Panc1 (cell line): ENCODE data around the gene CIB4. TPM values are rescaled to one million over a fixed set of nuclear protein-coding genes. Genes with fewer than 3 reads are reported as not detected.

ENCODE experiments used
- ATAC-seq: fragments of 200-7000 bp; cut with Tn5 transposase; 2 replicates; pipeline ENCODE4 v1.9.1; 2020; ENCODE audit warnings: mild to moderate bottlenecking, moderate library complexity
- BruUV-seq: library from RNA; stranded (reverse); fragments of 400-500 nt; replicated peaks from 2 replicates; lab custom pipeline; 2021; lab: Mats Ljungman, UMichigan
- CTCF ChIA-PET: fragments of 300-600 bp; sonication (Branson Sonifier 250); formaldehyde crosslinking; loops from one replicate; lab custom pipeline; 2022; ENCODE audit warnings: antibody characterized with exemption; lab: Charles Lee
- POLR2A ChIA-PET: fragments of 300-600 bp; sonication (Branson Sonifier 250); formaldehyde crosslinking; loops from one replicate; lab custom pipeline; 2022; ENCODE audit warnings: antibody characterized with exemption; lab: Charles Lee
- DNase-seq: peaks from one replicate; pipeline ENCODE4 v3.0.0-alpha.2; 2010; ENCODE audit warnings: low read depth, low spot score
- H3K27ac ChIP-seq: 2 replicates; pipeline ENCODE4 v1.5.1; 2011; ENCODE audit warnings: mild to moderate bottlenecking, low read length, inconsistent platforms
- H3K27me3 ChIP-seq: fragments of 200-500 bp; sonication (Bioruptor generic); 2 replicates; pipeline ENCODE4 v1.6.0; 2014; ENCODE audit warnings: low read length, inconsistent platforms; ENCODE audit not compliant: control insufficient read depth, insufficient read depth
- H3K36me3 ChIP-seq: fragments of 200-500 bp; sonication (Bioruptor generic); 2 replicates; pipeline ENCODE4 v1.5.1; 2014; ENCODE audit warnings: inconsistent platforms, mild to moderate bottlenecking, low read length, moderate library complexity; ENCODE audit not compliant: control insufficient read depth, insufficient read depth
- H3K4me1 ChIP-seq: 2 replicates; pipeline ENCODE4 v1.5.1; 2011; ENCODE audit warnings: inconsistent platforms, mild to moderate bottlenecking, low read length, moderate library complexity; ENCODE audit not compliant: control insufficient read depth, insufficient read depth
- H3K4me3 ChIP-seq, 2 experiments: 2 replicates each; pipeline ENCODE4 v1.5.1; 2011 to 2012; ENCODE audit warnings: low read depth in 2 of 2, low read length in 2 of 2, mild to moderate bottlenecking in 2 of 2, inconsistent platforms in 1 of 2, moderate library complexity in 1 of 2
- H3K9me3 ChIP-seq: fragments of 200-500 bp; sonication (Bioruptor generic); 2 replicates; pipeline ENCODE4 v1.5.1; 2014; ENCODE audit warnings: low read depth, mild to moderate bottlenecking, inconsistent platforms, low read length, moderate library complexity; ENCODE audit not compliant: control insufficient read depth, insufficient read depth
- POLR2AphosphoS5 ChIP-seq: IDR thresholded peaks from 2 replicates; pipeline ENCODE4 v1.6.1; 2012; ENCODE audit warnings: mild to moderate bottlenecking, low read depth, low read length, moderate library complexity
- SIN3A ChIP-seq: IDR thresholded peaks from 2 replicates; pipeline ENCODE4 v1.6.1; 2012; ENCODE audit warnings: low read depth, mild to moderate bottlenecking, low read length, moderate library complexity, borderline replicate concordance; ENCODE audit not compliant: insufficient read depth
- TCF7L2 ChIP-seq: IDR thresholded peaks from 2 replicates; pipeline ENCODE4 v1.6.1; 2011; ENCODE audit warnings: mild to moderate bottlenecking, low read depth, low read length, inconsistent platforms
- in situ Hi-C: cut with HindIII; loops from 2 replicates; pipeline ENCODE4 v1.10.0; 2016; ENCODE audit warnings: low sequenced_read_pairs, low pct_unique_long_range_greater_than_20kb
- intact Hi-C: fragments of 100-400 bp; cut with micrococcal nuclease; formaldehyde crosslinking; loops from one replicate; pipeline ENCODE4 v1.10.0; 2022; ENCODE audit not compliant: unreplicated experiment
- total RNA-seq: library from RNA; stranded (reverse); gene quantifications from one replicate; pipeline ENCODE4 v1.2.1, GENCODE V29; 2021; ENCODE audit not compliant: unreplicated experiment
- TF ChIP-seq, protein P1 (sequence below), 2 experiments: IDR thresholded peaks; 2 replicates each; pipeline ENCODE4 v1.6.1; 2011 to 2012; ENCODE audit warnings: low read depth in 2 of 2, control low read depth in 1 of 2, low read length in 1 of 2, mild to moderate bottlenecking in 1 of 2, moderate library complexity in 1 of 2; ENCODE audit not compliant: insufficient read depth in 1 of 2
- TF ChIP-seq, protein P2 (sequence below): fragments of 450-650 bp; IDR thresholded peaks from 2 replicates; pipeline ENCODE4 v1.5.1; 2017; ENCODE audit warnings: mild to moderate bottlenecking

CIB4 gene
- total RNA-seq, 1 experiment from 2014 or later = 0.33 TPM

DNA sequence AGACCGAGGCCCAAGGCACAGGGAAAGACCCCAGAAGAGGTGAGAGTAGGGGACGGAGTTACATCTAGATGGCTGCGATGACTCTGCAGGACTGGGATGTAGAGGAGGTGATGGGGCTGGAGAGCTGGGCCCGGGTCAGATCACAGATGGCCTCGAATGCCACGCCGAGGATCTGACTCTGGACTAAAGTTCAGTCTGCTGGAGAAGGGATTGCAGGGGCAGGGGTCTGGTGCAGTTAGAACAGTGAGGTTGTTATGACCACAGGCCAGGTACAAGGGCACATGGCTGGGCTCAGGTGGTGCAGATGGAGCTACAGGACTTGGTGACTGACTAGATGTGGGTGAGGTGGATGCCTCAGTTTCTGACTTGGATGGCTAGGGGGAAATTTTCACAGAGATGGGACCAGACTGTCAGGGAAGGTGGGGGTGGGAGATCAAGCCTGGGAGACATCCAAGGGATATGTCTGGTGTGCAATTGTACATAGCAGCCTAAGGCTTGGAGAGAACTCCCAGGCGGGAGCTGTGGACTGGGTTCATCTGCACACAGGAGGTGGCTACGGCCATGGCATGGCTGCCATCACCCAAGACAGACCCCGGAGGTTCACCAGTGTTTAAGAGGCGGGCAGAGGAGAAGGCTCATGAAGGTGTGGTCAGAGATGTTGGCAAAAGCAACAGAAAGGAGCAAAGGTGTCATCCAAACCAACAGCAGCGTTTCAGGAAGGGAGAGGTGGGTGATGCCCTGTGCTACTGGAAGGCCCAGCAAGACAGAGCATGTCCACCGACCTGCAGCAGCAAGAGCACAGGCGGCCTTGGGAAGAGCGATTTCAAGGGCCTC lies 66.9 kb downstream of the CIB4 start:
- POLR2A ChIA-PET = interaction anchor here (0.6 kb wide), 1 partner anchor 34 kb away, joined by 3 read pairs; no protein-coding TSS in a partner anchor
- in situ Hi-C loops = no loop called here
- DNase-seq (no peak), ATAC-seq (no peak)
- Histone ChIP-seq H3K27ac (no peak overlapping the region), H3K4me1 (no peaks in the 10 kb centered on the region; the same call in 1 of the 2 replicates), H3K27me3 (peaks cover 6% of the 10 kb centered on the region), H3K36me3 (no peaks in the 10 kb centered on the region), H3K4me3 (no peak overlapping the region), H3K9me3 (no peaks in the 10 kb centered on the region)
- intact Hi-C loops = loop anchor here (10.0 kb wide), 1 partner anchor 169 kb away; the partner anchor contains the start of gene DRC1
- no TSS peak for BruUV-seq
- CTCF ChIA-PET = interaction anchor here (0.6 to 0.7 kb wide), 2 partner anchors 22 to 151 kb away, joined by 5 to 14 read pairs; no protein-coding TSS in a partner anchor
- TF ChIP-seq, protein P1, sequence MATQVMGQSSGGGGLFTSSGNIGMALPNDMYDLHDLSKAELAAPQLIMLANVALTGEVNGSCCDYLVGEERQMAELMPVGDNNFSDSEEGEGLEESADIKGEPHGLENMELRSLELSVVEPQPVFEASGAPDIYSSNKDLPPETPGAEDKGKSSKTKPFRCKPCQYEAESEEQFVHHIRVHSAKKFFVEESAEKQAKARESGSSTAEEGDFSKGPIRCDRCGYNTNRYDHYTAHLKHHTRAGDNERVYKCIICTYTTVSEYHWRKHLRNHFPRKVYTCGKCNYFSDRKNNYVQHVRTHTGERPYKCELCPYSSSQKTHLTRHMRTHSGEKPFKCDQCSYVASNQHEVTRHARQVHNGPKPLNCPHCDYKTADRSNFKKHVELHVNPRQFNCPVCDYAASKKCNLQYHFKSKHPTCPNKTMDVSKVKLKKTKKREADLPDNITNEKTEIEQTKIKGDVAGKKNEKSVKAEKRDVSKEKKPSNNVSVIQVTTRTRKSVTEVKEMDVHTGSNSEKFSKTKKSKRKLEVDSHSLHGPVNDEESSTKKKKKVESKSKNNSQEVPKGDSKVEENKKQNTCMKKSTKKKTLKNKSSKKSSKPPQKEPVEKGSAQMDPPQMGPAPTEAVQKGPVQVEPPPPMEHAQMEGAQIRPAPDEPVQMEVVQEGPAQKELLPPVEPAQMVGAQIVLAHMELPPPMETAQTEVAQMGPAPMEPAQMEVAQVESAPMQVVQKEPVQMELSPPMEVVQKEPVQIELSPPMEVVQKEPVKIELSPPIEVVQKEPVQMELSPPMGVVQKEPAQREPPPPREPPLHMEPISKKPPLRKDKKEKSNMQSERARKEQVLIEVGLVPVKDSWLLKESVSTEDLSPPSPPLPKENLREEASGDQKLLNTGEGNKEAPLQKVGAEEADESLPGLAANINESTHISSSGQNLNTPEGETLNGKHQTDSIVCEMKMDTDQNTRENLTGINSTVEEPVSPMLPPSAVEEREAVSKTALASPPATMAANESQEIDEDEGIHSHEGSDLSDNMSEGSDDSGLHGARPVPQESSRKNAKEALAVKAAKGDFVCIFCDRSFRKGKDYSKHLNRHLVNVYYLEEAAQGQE (IDR thresholded peaks at IDR 0.05; ENCODE audit: insufficient read depth in 1 of 2, low read depth in 2 of 2, low read length in 1 of 2) = no peak
- TF ChIP-seq SIN3A (no peak), POLR2AphosphoS5 (no peak), TCF7L2 (no peak)
- TF ChIP-seq, protein P2, sequence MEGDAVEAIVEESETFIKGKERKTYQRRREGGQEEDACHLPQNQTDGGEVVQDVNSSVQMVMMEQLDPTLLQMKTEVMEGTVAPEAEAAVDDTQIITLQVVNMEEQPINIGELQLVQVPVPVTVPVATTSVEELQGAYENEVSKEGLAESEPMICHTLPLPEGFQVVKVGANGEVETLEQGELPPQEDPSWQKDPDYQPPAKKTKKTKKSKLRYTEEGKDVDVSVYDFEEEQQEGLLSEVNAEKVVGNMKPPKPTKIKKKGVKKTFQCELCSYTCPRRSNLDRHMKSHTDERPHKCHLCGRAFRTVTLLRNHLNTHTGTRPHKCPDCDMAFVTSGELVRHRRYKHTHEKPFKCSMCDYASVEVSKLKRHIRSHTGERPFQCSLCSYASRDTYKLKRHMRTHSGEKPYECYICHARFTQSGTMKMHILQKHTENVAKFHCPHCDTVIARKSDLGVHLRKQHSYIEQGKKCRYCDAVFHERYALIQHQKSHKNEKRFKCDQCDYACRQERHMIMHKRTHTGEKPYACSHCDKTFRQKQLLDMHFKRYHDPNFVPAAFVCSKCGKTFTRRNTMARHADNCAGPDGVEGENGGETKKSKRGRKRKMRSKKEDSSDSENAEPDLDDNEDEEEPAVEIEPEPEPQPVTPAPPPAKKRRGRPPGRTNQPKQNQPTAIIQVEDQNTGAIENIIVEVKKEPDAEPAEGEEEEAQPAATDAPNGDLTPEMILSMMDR = no peak

DNA sequence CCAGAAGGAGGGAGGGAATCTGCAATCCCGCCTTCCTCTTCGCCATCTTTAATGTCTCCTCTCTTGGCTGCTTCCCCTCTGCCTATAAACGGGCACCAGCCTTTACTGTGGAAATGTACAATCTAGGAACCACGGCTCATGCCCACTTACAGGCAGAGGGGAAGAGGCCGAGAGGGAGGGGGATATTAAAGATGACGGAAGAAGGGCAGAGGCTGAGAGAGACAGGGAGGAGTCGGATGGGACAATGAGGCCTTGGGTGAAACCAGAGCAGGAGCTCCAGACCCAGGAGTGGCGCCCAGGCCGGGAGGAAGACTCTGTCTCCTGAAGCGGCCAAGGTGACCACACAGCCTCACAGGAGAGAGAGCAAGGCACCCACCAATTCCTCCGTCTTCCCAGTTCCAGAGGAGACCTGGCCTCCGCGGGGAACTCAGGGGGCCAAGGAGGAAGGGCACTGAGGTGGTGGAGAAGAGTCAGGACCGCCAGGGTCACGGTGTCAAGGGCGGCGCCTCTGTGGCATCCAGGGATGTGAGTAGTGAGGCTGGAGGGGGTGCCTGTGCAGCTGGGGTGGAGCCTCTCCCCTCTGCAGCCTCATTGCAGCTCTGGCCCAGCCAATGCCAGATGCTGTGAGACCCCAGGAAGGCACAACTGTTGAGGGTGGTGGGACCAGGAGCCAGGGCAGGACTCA lies 67.8 kb downstream of the CIB4 start:
- Histone ChIP-seq H3K4me3 (no peak overlapping the region), H3K4me1 (no peaks in the 10 kb centered on the region; the same call in 1 of the 2 replicates), H3K27me3 (peaks cover 4% of the 10 kb centered on the region), H3K9me3 (no peaks in the 10 kb centered on the region), H3K36me3 (no peaks in the 10 kb centered on the region), H3K27ac (no peak overlapping the region)
- DNase-seq = no peak
- in situ Hi-C loops (no loop called here), intact Hi-C loops (loop anchor here (10.0 kb wide), 1 partner anchor 169 kb away; the partner anchor contains the start of gene DRC1)
- CTCF ChIA-PET = interaction anchor here (0.7 kb wide), 1 partner anchor 152 kb away, joined by 14 read pairs; no protein-coding TSS in a partner anchor
- no peak for ATAC-seq
- TF ChIP-seq TCF7L2 = no peak
- no peak for TF ChIP-seq SIN3A
- no peak for TF ChIP-seq POLR2AphosphoS5
- TF ChIP-seq, protein P2 = no peak
- TF ChIP-seq, protein P1 (IDR thresholded peaks at IDR 0.05; ENCODE audit: insufficient read depth in 1 of 2, low read depth in 2 of 2, low read length in 1 of 2) = no peak
- POLR2A ChIA-PET = interaction anchor here (0.7 kb wide), 1 partner anchor 103 kb away, joined by 3 read pairs; no protein-coding TSS in a partner anchor
- BruUV-seq = no TSS peak
